H1 (cell line): Measurements from ENCODE around the gene ACVR2A. TPM values are rescaled to one million over a fixed set of nuclear protein-coding genes. Genes with fewer than 3 reads are reported as not detected.

Experiments used
- ATF2 ChIP-seq: IDR thresholded peaks from 2 replicates; pipeline ENCODE4 v1.6.1; 2012; ENCODE audit warnings: low read length, inconsistent platforms
- CBX5 ChIP-seq: fragments of 300-800, 300-1000 bp; sonication (generic); IDR thresholded peaks from 2 replicates; pipeline ENCODE4 v1.7.1; 2016; ENCODE audit warnings: antibody characterized with exemption, low read length, low read depth
- CTCF ChIP-seq, 3 experiments: IDR thresholded peaks; 1 replicate in 2 of 3; 2 replicates in 1 of 3; pipeline versions ENCODE4 v1.5.1 to v1.6.1; 2011; ENCODE audit warnings: low read length in 3 of 3, mild to moderate bottlenecking in 3 of 3, inconsistent platforms in 2 of 3, low read depth in 1 of 3, moderate library complexity in 1 of 3; ENCODE audit not compliant: insufficient read depth in 1 of 3; ENCODE audit errors: control extremely low read depth in 1 of 3
- EZH2 ChIP-seq: fragments of 200-600 bp; sonication (generic); IDR thresholded peaks from 2 replicates; pipeline ENCODE4 v1.7.1; 2012; ENCODE audit warnings: low read depth, mild to moderate bottlenecking, moderate library complexity, low read length, inconsistent platforms; ENCODE audit not compliant: severe bottlenecking
- SUZ12 ChIP-seq: fragments of 200-600 bp; sonication (generic); IDR thresholded peaks from 2 replicates; pipeline ENCODE4 v1.6.1; 2012; ENCODE audit warnings: mild to moderate bottlenecking, inconsistent platforms, low read length, moderate library complexity, mixed read lengths
- polyA plus RNA-seq, 7 experiments: library from polyadenylated mRNA; depleted of rRNA in 3 of 7; stranded (reverse) in 5 of 7; unstranded in 2 of 7; fragments of >200 nt in 5 of 7; fragments of 200-250 nt in 2 of 7; gene quantifications; 1 replicate in 5 of 7; 2 replicates in 1 of 7; 4 replicates in 1 of 7; pipeline versions ENCODE4 v1.2.1 to v1.2.3, GENCODE V29; 2011 to 2013; ENCODE audit warnings: missing spikeins in 2 of 7, mixed read lengths in 2 of 7
- total RNA-seq: library from RNA; stranded (reverse); fragmentation: NEBNext Ultra II Directional; extraction: Animal tissue kit (Norgen Biotek cat#: 25700); gene quantifications from 2 replicates; pipeline ENCODE4 v1.2.1, GENCODE V29; 2021

The ACVR2A gene
- total and polyA plus RNA-seq, 2 of the 8 experiments (the other 6 are each of a cell fraction or from before 2014, with no cell fraction given) = 3.4 to 18.1 TPM

DNA sequence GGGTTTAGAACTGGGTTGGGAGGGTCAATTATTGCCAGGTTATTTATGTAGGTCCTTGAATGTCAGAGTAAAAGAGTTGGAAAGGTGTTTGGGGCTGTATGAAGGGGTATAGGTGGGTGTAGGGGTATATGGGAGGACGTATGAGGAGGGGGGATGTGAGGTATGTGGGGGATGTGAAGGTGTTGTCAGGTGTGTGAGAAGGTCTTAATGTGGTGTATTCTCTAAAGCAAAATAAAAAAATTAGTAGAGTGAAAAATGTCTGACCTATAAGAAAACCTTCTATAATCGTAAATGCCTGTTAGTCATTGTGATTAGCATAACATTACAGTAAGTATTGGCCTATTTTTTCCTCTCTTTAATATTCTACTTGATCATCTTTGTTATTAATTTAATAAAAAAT is 25.1 kb downstream of the ACVR2A start (continued):
- no peak for TF ChIP-seq CTCF (IDR thresholded peaks at IDR 0.05; ENCODE audit: control extremely low read depth in 1 of 3, insufficient read depth in 1 of 3, low read depth in 1 of 3, low read length in 3 of 3)
- no peak for TF ChIP-seq ATF2
- TF ChIP-seq SUZ12 = no peak
- TF ChIP-seq EZH2 = no peak
- TF ChIP-seq CBX5 = no peak
